DND-41 (cell line): ENCODE data around the gene LST1.

Source experiments
- ATAC-seq: fragments of 200-7000 bp; cut with Tn5 transposase; 3 replicates; pipeline ENCODE4 v1.9.1; 2021; ENCODE audit warnings: low read depth; ENCODE audit not compliant: insufficient read depth
- DNase-seq: peaks from one replicate; pipeline ENCODE4 v3.0.0-alpha.2; 2020
- H2AFZ ChIP-seq: 2 replicates; pipeline ENCODE4 v1.6.0; 2012; ENCODE audit warnings: low read depth, low read length
- H3K27ac ChIP-seq: 2 replicates; pipeline ENCODE4 v1.5.1; 2012; ENCODE audit warnings: low read length, inconsistent platforms
- H3K27me3 ChIP-seq: fragments of 200-600 bp; sonication (generic); 2 replicates; pipeline ENCODE4 v1.6.0; 2012; ENCODE audit warnings: low read length, mild to moderate bottlenecking, inconsistent platforms; ENCODE audit not compliant: insufficient read depth, poor library complexity
- H3K36me3 ChIP-seq: 2 replicates; pipeline ENCODE4 v1.5.1; 2012; ENCODE audit warnings: low read length, inconsistent platforms; ENCODE audit not compliant: insufficient read depth
- H3K4me1 ChIP-seq: 2 replicates; pipeline ENCODE4 v1.5.1; 2012; ENCODE audit warnings: mild to moderate bottlenecking, low read length; ENCODE audit not compliant: insufficient read depth
- H3K4me2 ChIP-seq: 2 replicates; pipeline ENCODE4 v1.6.0; 2012; ENCODE audit warnings: mild to moderate bottlenecking, moderate library complexity, low read length, inconsistent platforms; ENCODE audit not compliant: insufficient read depth
- H3K4me3 ChIP-seq, 2 experiments: fragments of 200-600 bp in 1 of 2; shearing (Covaris generic) in 1 of 2; 2 replicates each; pipeline ENCODE4 v1.5.1; 2012 to 2016; ENCODE audit warnings: inconsistent platforms in 2 of 2, low read length in 2 of 2, mild to moderate bottlenecking in 2 of 2, low read depth in 1 of 2, moderate library complexity in 1 of 2
- H3K79me2 ChIP-seq: 2 replicates; pipeline ENCODE4 v1.6.0; 2012; ENCODE audit warnings: low read length, inconsistent platforms; ENCODE audit not compliant: insufficient read depth
- H3K9ac ChIP-seq: 2 replicates; pipeline ENCODE4 v1.6.0; 2012; ENCODE audit warnings: low read depth, mild to moderate bottlenecking, inconsistent platforms, low read length, moderate library complexity
- H3K9me3 ChIP-seq: 2 replicates; pipeline ENCODE4 v1.5.1; 2012; ENCODE audit warnings: low read length, moderate library complexity, mild to moderate bottlenecking, inconsistent platforms; ENCODE audit not compliant: insufficient read depth, severe bottlenecking
- H4K20me1 ChIP-seq: 2 replicates; pipeline ENCODE4 v1.6.0; 2012; ENCODE audit warnings: low read length; ENCODE audit not compliant: insufficient read depth
- EZH2 ChIP-seq: IDR thresholded peaks from 3 replicates; pipeline ENCODE4 v1.6.1; 2012; ENCODE audit warnings: borderline replicate concordance, low read depth, mild to moderate bottlenecking, moderate library complexity, low read length, inconsistent platforms; ENCODE audit not compliant: severe bottlenecking
- TF ChIP-seq, protein P1 (sequence below): IDR thresholded peaks from 2 replicates; pipeline ENCODE4 v1.5.1; 2012; ENCODE audit warnings: borderline replicate concordance, low read length, moderate library complexity, mild to moderate bottlenecking; ENCODE audit not compliant: poor library complexity, severe bottlenecking; ENCODE audit errors: extremely low read depth

The LST1 gene

DNA sequence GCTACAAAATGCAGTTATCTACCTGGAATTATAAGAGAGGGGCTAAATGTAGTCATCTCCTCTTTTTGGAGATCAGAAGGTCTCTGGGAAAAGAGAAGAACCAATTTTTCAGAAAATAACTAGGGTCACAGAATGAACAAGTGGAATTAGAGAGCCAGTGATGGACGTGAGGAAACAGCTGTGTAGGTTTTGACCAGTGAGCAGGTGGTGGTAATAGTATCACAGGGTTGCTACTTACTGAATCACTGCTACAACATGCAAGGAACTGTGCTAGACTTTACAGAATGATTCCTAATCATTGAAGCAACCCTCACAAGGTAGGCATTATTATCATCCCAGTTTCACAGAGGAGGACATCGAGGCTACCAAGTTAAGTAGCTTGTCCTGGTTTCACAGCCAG, 41.4 kb upstream of the LST1 start:
- no peak for DNase-seq
- H4K20me1 ChIP-seq, result peaks cover 14% of the 10 kb centered on the region
- no peak overlapping the region for H3K4me3 ChIP-seq
- H3K79me2 ChIP-seq, result peaks cover 69% of the 10 kb centered on the region
- H3K27me3 ChIP-seq, result no peaks in the 10 kb centered on the region
- no peaks in the 10 kb centered on the region for H3K9me3 ChIP-seq
- H3K9ac ChIP-seq, result no peak overlapping the region
- peaks cover 33% of the 10 kb centered on the region for H3K36me3 ChIP-seq
- no peak for ATAC-seq
- no peak overlapping the region for H3K4me2 ChIP-seq
- H2AFZ ChIP-seq, result no peak overlapping the region
- peaks cover 63% of the 10 kb centered on the region for H3K4me1 ChIP-seq
- TF ChIP-seq, protein P1, sequence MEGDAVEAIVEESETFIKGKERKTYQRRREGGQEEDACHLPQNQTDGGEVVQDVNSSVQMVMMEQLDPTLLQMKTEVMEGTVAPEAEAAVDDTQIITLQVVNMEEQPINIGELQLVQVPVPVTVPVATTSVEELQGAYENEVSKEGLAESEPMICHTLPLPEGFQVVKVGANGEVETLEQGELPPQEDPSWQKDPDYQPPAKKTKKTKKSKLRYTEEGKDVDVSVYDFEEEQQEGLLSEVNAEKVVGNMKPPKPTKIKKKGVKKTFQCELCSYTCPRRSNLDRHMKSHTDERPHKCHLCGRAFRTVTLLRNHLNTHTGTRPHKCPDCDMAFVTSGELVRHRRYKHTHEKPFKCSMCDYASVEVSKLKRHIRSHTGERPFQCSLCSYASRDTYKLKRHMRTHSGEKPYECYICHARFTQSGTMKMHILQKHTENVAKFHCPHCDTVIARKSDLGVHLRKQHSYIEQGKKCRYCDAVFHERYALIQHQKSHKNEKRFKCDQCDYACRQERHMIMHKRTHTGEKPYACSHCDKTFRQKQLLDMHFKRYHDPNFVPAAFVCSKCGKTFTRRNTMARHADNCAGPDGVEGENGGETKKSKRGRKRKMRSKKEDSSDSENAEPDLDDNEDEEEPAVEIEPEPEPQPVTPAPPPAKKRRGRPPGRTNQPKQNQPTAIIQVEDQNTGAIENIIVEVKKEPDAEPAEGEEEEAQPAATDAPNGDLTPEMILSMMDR, result no peak
- TF ChIP-seq EZH2, result no peak
- H3K27ac ChIP-seq, result no peak overlapping the region

DNA sequence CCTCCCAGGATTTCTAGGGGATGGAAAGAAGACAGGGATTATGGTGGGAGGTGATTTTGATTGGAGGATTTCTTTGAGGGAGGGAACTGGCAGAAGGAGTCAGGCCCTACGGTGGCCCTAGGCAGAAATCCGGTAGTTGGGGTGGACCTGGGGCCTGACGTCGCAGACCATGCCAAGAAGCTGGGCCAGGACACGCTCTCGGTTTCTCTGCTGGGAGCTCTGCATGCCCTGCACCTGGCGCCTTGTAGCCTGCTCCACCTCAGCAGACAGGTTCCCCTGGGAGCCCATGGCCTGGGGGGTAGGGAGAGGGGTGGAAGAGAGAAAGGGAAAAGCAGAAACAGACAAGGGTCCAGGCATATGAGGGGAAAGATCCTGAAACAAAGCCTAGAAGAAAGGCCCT, 40.8 kb upstream of the LST1 start:
- no peak overlapping the region; the same call in 1 of the 2 replicates for H3K9ac ChIP-seq

DNA sequence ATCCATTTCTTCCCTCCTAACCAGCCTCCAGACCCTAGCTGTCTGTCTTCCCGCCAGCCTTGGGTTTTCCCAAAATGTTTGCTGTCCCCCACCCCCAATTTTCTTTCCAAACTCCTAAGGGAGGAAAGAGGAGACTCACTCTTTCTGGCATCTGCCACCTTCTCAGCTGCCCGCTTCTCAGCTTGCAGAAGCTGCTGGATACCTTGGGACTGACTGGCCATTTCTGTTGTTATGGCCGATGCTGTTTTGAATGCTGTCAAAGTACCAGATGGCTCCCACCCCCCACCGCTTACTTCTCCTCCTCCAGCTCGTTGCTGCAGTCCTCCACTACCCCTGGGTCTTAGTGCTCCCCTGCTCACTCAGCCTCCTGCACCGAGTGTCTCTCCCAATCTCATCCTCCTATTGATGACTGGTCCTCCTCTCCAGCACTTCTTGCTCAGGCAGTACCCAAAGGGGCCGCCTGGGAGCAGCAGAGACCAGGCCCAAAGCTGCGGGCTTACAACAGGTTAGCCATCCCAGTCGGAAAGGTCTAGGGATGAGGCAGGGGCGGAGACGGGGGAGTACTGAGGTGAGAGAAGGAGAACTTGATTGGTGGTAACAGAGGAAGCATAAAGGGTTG, 39.6 kb upstream of the LST1 start, which contains the start of gene ATP6V1G2:
Gene ATP6V1G2 (minus strand): TSS at position 270 of the 619 bp plus-strand sequence. CDS start 49 bp downstream, at position 221.
- Histone ChIP-seq H4K20me1 (no peaks in the 10 kb centered on the region; the same call in 1 of the 2 replicates), H3K9ac (peak within 1 kb of the TSS; percentile 67), H2AFZ (peak within 1 kb of the TSS; percentile 75), H3K27ac (peak within 1 kb of the TSS; percentile 62), H3K4me3 (peak within 1 kb of the TSS; percentile 41 to 63; a peak in 3 of 4 replicates), H3K79me2 (peaks cover 60% of the 10 kb centered on the region), H3K36me3 (peaks cover 31% of the 10 kb centered on the region), H3K4me1 (peaks cover 56% of the 10 kb centered on the region), H3K9me3 (no peaks in the 10 kb centered on the region), H3K27me3 (no peaks in the 10 kb centered on the region), H3K4me2 (peak within 1 kb of the TSS; percentile 84)
- peak; percentile 95 for DNase-seq
- peak; percentile 71 for ATAC-seq
- TF ChIP-seq, protein P1, result peak; percentile 100
- TF ChIP-seq EZH2, result no peak

More for the DNA sequence above, 40.8 kb upstream of the LST1 start:
- Histone ChIP-seq H3K27ac (no peak overlapping the region), H3K79me2 (peaks cover 64% of the 10 kb centered on the region), H2AFZ (no peak overlapping the region), H4K20me1 (peaks cover 8% of the 10 kb centered on the region), H3K4me3 (no peak overlapping the region), H3K9me3 (no peaks in the 10 kb centered on the region), H3K4me1 (peaks cover 57% of the 10 kb centered on the region), H3K4me2 (no peak overlapping the region), H3K27me3 (no peaks in the 10 kb centered on the region), H3K36me3 (peaks cover 32% of the 10 kb centered on the region)
- no peak for DNase-seq
- no peak for ATAC-seq
- TF ChIP-seq, protein P1, result no peak
- no peak for TF ChIP-seq EZH2
